HEK293 (cell line): ENCODE results near the gene ATP6V0E2.

Source experiments
- CTCF ChIA-PET: fragments of 350-600 bp; formaldehyde crosslinking; extraction: SDS; loops from one replicate; lab custom pipeline; 2021; ENCODE audit warnings: antibody characterized with exemption; lab: Yijun Ruan, JAX
- POLR2A ChIA-PET: fragments of 300-600 bp; formaldehyde crosslinking; extraction: SDS; loops from one replicate; lab custom pipeline; 2020; ENCODE audit warnings: antibody characterized with exemption, inconsistent platforms; lab: Yijun Ruan, JAX
- H3K27ac ChIP-seq: fragments of 200-500 bp; sonication (Bioruptor generic); 2 replicates; pipeline ENCODE4 v1.5.1; 2014; ENCODE audit warnings: low read depth, low read length, control low read depth, inconsistent platforms; ENCODE audit errors: extremely low read depth
- H3K36me3 ChIP-seq, 2 experiments: fragments of 200-500 bp in 1 of 2; sonication (Bioruptor generic) in 1 of 2; 1 replicate in 1 of 2; 2 replicates in 1 of 2; pipeline ENCODE4 v1.5.1; 2014 to 2017; ENCODE audit warnings: inconsistent platforms in 2 of 2, low read length in 2 of 2; ENCODE audit not compliant: control insufficient read depth in 2 of 2, insufficient read depth in 1 of 2
- H3K4me1 ChIP-seq: fragments of 200-500 bp; sonication (Bioruptor generic); 2 replicates; pipeline ENCODE4 v1.5.1; 2014; ENCODE audit warnings: mild to moderate bottlenecking, low read length, inconsistent platforms; ENCODE audit not compliant: control insufficient read depth, insufficient read depth
- H3K4me3 ChIP-seq: 2 replicates; pipeline ENCODE4 v1.5.1; 2011; ENCODE audit warnings: low read depth, mild to moderate bottlenecking, control low read depth, low read length, moderate library complexity
- H3K9me3 ChIP-seq: fragments of 200-500 bp; sonication (Bioruptor generic); 2 replicates; pipeline ENCODE4 v1.5.1; 2014; ENCODE audit warnings: low read depth, low read length, inconsistent platforms; ENCODE audit not compliant: control insufficient read depth, insufficient read depth
- HOXC10 ChIP-seq: sonication (generic); formaldehyde crosslinking; IDR thresholded peaks from 2 replicates; pipeline ENCODE4 v1.8.1; 2023; ENCODE audit warnings: mild to moderate bottlenecking, missing genetic modification reagents
- MYNN ChIP-seq: fragments of 450-650 bp; formaldehyde crosslinking; IDR thresholded peaks from 2 replicates; pipeline ENCODE4 v1.5.1; 2016; ENCODE audit warnings: missing biosample characterization, missing genetic modification characterization, borderline replicate concordance
- RBAK ChIP-seq: fragments of 450-650 bp; formaldehyde crosslinking; IDR thresholded peaks from 2 replicates; pipeline ENCODE4 v1.5.1; 2016; ENCODE audit warnings: missing biosample characterization, missing genetic modification characterization
- REPIN1 ChIP-seq: fragments of 450-650 bp; formaldehyde crosslinking; IDR thresholded peaks from 2 replicates; pipeline ENCODE4 v1.5.1; 2017; ENCODE audit warnings: missing biosample characterization, missing genetic modification characterization, low read depth
- TCF7L2 ChIP-seq: IDR thresholded peaks from 2 replicates; pipeline ENCODE4 v1.6.1; 2011; ENCODE audit warnings: low read depth, mild to moderate bottlenecking, inconsistent platforms, low read length, moderate library complexity, borderline replicate concordance
- ZIC2 ChIP-seq: fragments of 450-650 bp; formaldehyde crosslinking; IDR thresholded peaks from 2 replicates; pipeline ENCODE4 v1.5.1; 2016; ENCODE audit warnings: missing biosample characterization, missing genetic modification characterization
- ZNF169 ChIP-seq: fragments of 450-650 bp; formaldehyde crosslinking; IDR thresholded peaks from 2 replicates; pipeline ENCODE4 v1.5.1; 2016; ENCODE audit warnings: missing biosample characterization, missing genetic modification characterization
- ZNF174 ChIP-seq: fragments of 450-650 bp; formaldehyde crosslinking; IDR thresholded peaks from 2 replicates; pipeline ENCODE4 v1.5.0; 2017; ENCODE audit warnings: missing biosample characterization, mild to moderate bottlenecking, missing genetic modification characterization
- ZNF2 ChIP-seq: fragments of 450-650 bp; formaldehyde crosslinking; IDR thresholded peaks from 2 replicates; pipeline ENCODE4 v1.5.1; 2016; ENCODE audit warnings: missing biosample characterization, missing genetic modification characterization
- ZNF23 ChIP-seq: fragments of 450-650 bp; formaldehyde crosslinking; IDR thresholded peaks from 2 replicates; pipeline ENCODE4 v1.5.1; 2016; ENCODE audit warnings: missing biosample characterization, missing genetic modification characterization, borderline replicate concordance
- ZNF292 ChIP-seq: fragments of 450-650 bp; formaldehyde crosslinking; IDR thresholded peaks from 2 replicates; pipeline ENCODE4 v1.5.1; 2016; ENCODE audit warnings: low read depth, missing biosample characterization, missing genetic modification characterization, borderline replicate concordance
- ZNF341 ChIP-seq: fragments of 450-650 bp; formaldehyde crosslinking; IDR thresholded peaks from 2 replicates; pipeline ENCODE4; 2016; ENCODE audit warnings: low read depth, missing biosample characterization, missing genetic modification characterization
- ZNF433 ChIP-seq: fragments of 450-650 bp; formaldehyde crosslinking; IDR thresholded peaks from 2 replicates; pipeline ENCODE4 v1.5.1; 2016; ENCODE audit warnings: missing biosample characterization, missing genetic modification characterization, low read depth
- ZNF510 ChIP-seq: fragments of 450-650 bp; formaldehyde crosslinking; IDR thresholded peaks from 2 replicates; pipeline ENCODE4 v1.5.1; 2018; ENCODE audit warnings: mild to moderate bottlenecking, missing genetic modification characterization, missing biosample characterization; ENCODE audit not compliant: insufficient replicate concordance
- ZNF660 ChIP-seq: fragments of 450-650 bp; IDR thresholded peaks from 2 replicates; pipeline ENCODE4 v1.5.1; 2018; ENCODE audit warnings: missing biosample characterization, mild to moderate bottlenecking, missing genetic modification characterization
- TF ChIP-seq, protein P1 (sequence below): fragments of 450-650 bp; formaldehyde crosslinking; IDR thresholded peaks from 2 replicates; pipeline ENCODE4 v1.5.1; 2016; ENCODE audit warnings: missing biosample characterization, missing genetic modification characterization
- TF ChIP-seq, protein P2 (sequence below): fragments of 450-650 bp; IDR thresholded peaks from 2 replicates; pipeline ENCODE4 v1.5.1; 2018; ENCODE audit warnings: missing biosample characterization, missing genetic modification characterization
- TF ChIP-seq, protein P3 (sequence below): fragments of 450-650 bp; formaldehyde crosslinking; IDR thresholded peaks from 2 replicates; pipeline ENCODE4 v1.5.1; 2017; ENCODE audit warnings: missing biosample characterization, missing genetic modification characterization
- TF ChIP-seq, protein P4 (sequence below): fragments of 450-650 bp; formaldehyde crosslinking; IDR thresholded peaks from 2 replicates; pipeline ENCODE4 v1.5.1; 2017; ENCODE audit warnings: missing biosample characterization, mild to moderate bottlenecking, missing genetic modification characterization, moderate library complexity

ATP6V0E2 gene

DNA sequence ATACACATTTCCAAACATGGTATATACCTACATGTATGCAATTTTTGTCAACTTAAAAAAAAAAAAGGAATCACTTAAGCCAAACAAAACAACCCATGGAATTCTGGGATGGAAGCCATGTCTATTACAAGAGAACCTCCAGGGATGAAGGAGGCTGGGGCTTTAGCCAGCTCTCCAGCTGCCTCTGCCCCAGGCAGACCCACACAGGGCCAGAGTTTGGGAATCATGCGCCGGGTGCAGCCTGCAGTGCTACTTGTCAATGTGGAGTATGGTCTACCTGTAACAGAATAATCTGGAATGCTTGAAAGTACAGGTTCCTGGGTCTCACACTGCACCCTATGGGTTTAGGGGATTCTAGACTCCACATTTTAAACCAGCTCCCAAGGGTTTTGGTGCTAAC, 10.8 kb downstream of the ATP6V0E2 start:
- CTCF ChIA-PET = interaction anchor here (1.1 to 2.8 kb wide), 4 partner anchors 9 to 392 kb away, joined by 3 to 14 read pairs (median 6); no protein-coding TSS in a partner anchor
- POLR2A ChIA-PET = interaction anchor here (1.0 kb wide), 1 partner anchor 46 kb away, joined by 3 read pairs; the partner anchor contains the start of gene ZNF862
- no peak overlapping the region for H3K27ac ChIP-seq
- no peaks in the 10 kb centered on the region for H3K4me1 ChIP-seq
- no peaks in the 10 kb centered on the region for H3K9me3 ChIP-seq
- TF ChIP-seq ZNF169 = no peak
- TF ChIP-seq RBAK (tag by site-specific recombination) = no peak
- TF ChIP-seq, protein P1, sequence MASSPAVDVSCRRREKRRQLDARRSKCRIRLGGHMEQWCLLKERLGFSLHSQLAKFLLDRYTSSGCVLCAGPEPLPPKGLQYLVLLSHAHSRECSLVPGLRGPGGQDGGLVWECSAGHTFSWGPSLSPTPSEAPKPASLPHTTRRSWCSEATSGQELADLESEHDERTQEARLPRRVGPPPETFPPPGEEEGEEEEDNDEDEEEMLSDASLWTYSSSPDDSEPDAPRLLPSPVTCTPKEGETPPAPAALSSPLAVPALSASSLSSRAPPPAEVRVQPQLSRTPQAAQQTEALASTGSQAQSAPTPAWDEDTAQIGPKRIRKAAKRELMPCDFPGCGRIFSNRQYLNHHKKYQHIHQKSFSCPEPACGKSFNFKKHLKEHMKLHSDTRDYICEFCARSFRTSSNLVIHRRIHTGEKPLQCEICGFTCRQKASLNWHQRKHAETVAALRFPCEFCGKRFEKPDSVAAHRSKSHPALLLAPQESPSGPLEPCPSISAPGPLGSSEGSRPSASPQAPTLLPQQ = no peak
- TF ChIP-seq ZNF23 = no peak
- TF ChIP-seq ZNF660 (tag by site-specific recombination) = no peak
- TF ChIP-seq, protein P2, sequence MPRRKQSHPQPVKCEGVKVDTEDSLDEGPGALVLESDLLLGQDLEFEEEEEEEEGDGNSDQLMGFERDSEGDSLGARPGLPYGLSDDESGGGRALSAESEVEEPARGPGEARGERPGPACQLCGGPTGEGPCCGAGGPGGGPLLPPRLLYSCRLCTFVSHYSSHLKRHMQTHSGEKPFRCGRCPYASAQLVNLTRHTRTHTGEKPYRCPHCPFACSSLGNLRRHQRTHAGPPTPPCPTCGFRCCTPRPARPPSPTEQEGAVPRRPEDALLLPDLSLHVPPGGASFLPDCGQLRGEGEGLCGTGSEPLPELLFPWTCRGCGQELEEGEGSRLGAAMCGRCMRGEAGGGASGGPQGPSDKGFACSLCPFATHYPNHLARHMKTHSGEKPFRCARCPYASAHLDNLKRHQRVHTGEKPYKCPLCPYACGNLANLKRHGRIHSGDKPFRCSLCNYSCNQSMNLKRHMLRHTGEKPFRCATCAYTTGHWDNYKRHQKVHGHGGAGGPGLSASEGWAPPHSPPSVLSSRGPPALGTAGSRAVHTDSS = no peak
- no peak for TF ChIP-seq MYNN
- no peak for TF ChIP-seq ZNF174 (tag by site-specific recombination)
- no peak for TF ChIP-seq ZIC2 (tag by site-specific recombination)
- TF ChIP-seq, protein P3, sequence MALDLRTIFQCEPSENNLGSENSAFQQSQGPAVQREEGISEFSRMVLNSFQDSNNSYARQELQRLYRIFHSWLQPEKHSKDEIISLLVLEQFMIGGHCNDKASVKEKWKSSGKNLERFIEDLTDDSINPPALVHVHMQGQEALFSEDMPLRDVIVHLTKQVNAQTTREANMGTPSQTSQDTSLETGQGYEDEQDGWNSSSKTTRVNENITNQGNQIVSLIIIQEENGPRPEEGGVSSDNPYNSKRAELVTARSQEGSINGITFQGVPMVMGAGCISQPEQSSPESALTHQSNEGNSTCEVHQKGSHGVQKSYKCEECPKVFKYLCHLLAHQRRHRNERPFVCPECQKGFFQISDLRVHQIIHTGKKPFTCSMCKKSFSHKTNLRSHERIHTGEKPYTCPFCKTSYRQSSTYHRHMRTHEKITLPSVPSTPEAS (tag by site-specific recombination) = no peak
- TF ChIP-seq HOXC10 (CRISPR knock-in tag) = no peak
- TF ChIP-seq, protein P4, sequence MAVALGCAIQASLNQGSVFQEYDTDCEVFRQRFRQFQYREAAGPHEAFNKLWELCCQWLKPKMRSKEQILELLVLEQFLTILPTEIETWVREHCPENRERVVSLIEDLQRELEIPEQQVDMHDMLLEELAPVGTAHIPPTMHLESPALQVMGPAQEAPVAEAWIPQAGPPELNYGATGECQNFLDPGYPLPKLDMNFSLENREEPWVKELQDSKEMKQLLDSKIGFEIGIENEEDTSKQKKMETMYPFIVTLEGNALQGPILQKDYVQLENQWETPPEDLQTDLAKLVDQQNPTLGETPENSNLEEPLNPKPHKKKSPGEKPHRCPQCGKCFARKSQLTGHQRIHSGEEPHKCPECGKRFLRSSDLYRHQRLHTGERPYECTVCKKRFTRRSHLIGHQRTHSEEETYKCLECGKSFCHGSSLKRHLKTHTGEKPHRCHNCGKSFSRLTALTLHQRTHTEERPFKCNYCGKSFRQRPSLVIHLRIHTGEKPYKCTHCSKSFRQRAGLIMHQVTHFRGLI (tag by site-specific recombination) = no peak
- TF ChIP-seq TCF7L2 = no peak
- no peak for TF ChIP-seq ZNF2 (tag by site-specific recombination)
- TF ChIP-seq ZNF341 = no peak
- H3K36me3 ChIP-seq = peaks cover 0 to 13% of the 10 kb centered on the region in 2 experiments; a peak in 1 of 3 replicates
- H3K4me3 ChIP-seq = no peak overlapping the region

DNA sequence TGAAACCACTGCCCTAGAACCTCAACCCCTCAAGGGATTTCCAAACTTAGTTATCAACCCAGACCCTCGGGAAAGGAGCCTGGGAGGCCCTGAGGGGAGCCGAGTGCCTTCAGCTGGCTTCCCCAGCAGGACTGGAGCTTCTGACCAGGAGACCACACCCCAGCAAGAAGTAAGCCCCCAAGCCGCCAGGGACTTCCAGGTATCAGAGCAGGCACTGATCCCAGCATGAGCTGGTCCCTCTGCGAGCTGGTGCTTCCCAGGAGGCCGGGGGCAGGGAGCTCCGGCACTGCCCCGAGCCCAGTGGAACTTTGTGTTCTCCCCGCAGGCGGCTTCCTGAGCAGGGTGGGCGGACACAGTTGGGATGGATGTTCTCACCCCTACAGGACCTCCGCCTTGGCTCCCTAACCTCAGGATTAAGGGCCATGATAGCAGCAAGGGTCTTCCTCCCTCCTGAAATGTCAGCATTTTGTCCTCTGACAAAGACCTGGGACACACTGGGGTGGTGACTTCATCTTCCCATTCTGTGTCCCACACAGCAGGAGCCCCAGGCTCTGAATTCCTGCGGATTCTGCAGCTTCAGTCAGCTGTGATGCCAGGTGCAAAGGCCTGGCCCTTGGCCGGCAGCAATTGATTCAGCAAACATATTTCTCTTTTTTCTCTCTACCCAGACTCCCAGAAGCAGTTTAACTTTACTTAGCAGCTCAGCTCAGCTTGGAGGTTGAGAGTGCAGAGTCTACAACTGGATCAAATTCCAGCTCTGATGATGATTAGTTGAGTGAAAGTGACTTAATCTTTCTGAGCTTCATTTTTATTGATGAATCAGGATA, 11.6 kb downstream of the ATP6V0E2 start:
- POLR2A ChIA-PET = interaction anchor here (1.0 kb wide), 1 partner anchor 47 kb away, joined by 3 read pairs; the partner anchor contains the start of gene ZNF862
- Histone ChIP-seq H3K4me3 (no peak overlapping the region), H3K4me1 (no peaks in the 10 kb centered on the region), H3K27ac (no peak overlapping the region), H3K36me3 (peaks cover 0 to 4% of the 10 kb centered on the region in 2 experiments; a peak in 1 of 3 replicates)
- CTCF ChIA-PET = interaction anchor here (0.7 kb wide), 1 partner anchor 77 kb away, joined by 3 read pairs; no protein-coding TSS in a partner anchor
- TF ChIP-seq REPIN1 (tag by site-specific recombination) (no peak), ZNF433 (tag by site-specific recombination) (no peak), ZIC2 (tag by site-specific recombination) (peak; percentile 97), ZNF510 (tag by site-specific recombination) (no peak), ZNF292 (tag by site-specific recombination) (no peak)
- TF ChIP-seq, all 188 proteins: peak for 1
- no peaks in the 10 kb centered on the region for H3K9me3 ChIP-seq
